H9 (cell line): ENCODE measurements around the gene CHML. TPM values are rescaled to one million over a fixed set of nuclear protein-coding genes. Genes with fewer than 3 reads are reported as not detected.

Source experiments
- DNase-seq: peaks from one replicate; pipeline ENCODE4 v3.0.0-alpha.2; 2017
- H2AFZ ChIP-seq: one replicate; pipeline ENCODE4 v1.6.1; 2013; ENCODE audit warnings: mild to moderate bottlenecking, low read length, control low read depth, moderate library complexity
- H2AK5ac ChIP-seq: 2 replicates; pipeline ENCODE4 v1.6.1; 2013; ENCODE audit warnings: low read length, control low read depth, mixed read lengths; ENCODE audit not compliant: insufficient read length
- H2BK120ac ChIP-seq: one replicate; pipeline ENCODE4 v1.6.1; 2013; ENCODE audit warnings: low read depth, mild to moderate bottlenecking, low read length, control low read depth, inconsistent platforms; ENCODE audit not compliant: poor library complexity, severe bottlenecking
- H2BK12ac ChIP-seq: 2 replicates; pipeline ENCODE4 v1.6.1; 2013; ENCODE audit warnings: low read length, control low read depth, mixed read lengths, low read depth; ENCODE audit not compliant: insufficient read length
- H2BK15ac ChIP-seq: 2 replicates; pipeline ENCODE4 v1.6.1; 2013; ENCODE audit warnings: low read depth, low read length, control low read depth
- H2BK20ac ChIP-seq: one replicate; pipeline ENCODE4 v1.6.1; 2013; ENCODE audit warnings: low read depth, mild to moderate bottlenecking, low read length, control low read depth, inconsistent platforms; ENCODE audit not compliant: poor library complexity, severe bottlenecking
- H2BK5ac ChIP-seq: 2 replicates; pipeline ENCODE4 v1.6.1; 2013; ENCODE audit warnings: low read length, control low read depth, mixed read lengths; ENCODE audit not compliant: insufficient read length
- H3K14ac ChIP-seq: 2 replicates; pipeline ENCODE4 v1.6.1; 2013; ENCODE audit warnings: low read length, control low read depth; ENCODE audit not compliant: insufficient read depth
- H3K18ac ChIP-seq: 2 replicates; pipeline ENCODE4 v1.6.1; 2013; ENCODE audit warnings: low read depth, mild to moderate bottlenecking, mixed read lengths, low read length, control low read depth; ENCODE audit not compliant: insufficient read length
- H3K23ac ChIP-seq: 2 replicates; pipeline ENCODE4 v1.6.1; 2013; ENCODE audit warnings: low read length, control low read depth, mixed read lengths, low read depth; ENCODE audit not compliant: insufficient read length
- H3K23me2 ChIP-seq: 2 replicates; pipeline ENCODE4 v1.6.1; 2013; ENCODE audit warnings: low read depth, mild to moderate bottlenecking, mixed read lengths, low read length, control low read depth; ENCODE audit not compliant: insufficient read length, poor library complexity, severe bottlenecking
- H3K27ac ChIP-seq: 2 replicates; pipeline ENCODE4 v1.5.1; 2013; ENCODE audit warnings: low read length, control low read depth, mixed read lengths, low read depth; ENCODE audit not compliant: insufficient read length
- H3K27me3 ChIP-seq: 2 replicates; pipeline ENCODE4 v1.6.1; 2013; ENCODE audit warnings: low read length, control low read depth, inconsistent platforms; ENCODE audit not compliant: insufficient read depth
- H3K4ac ChIP-seq: 2 replicates; pipeline ENCODE4 v1.6.1; 2013; ENCODE audit warnings: low read depth, mild to moderate bottlenecking, control low read depth, inconsistent platforms, low read length, moderate library complexity
- H3K4me1 ChIP-seq: 2 replicates; pipeline ENCODE4 v1.6.1; 2013; ENCODE audit warnings: low read length, control low read depth, inconsistent platforms; ENCODE audit not compliant: insufficient read depth
- H3K4me2 ChIP-seq: 2 replicates; pipeline ENCODE4 v1.6.1; 2013; ENCODE audit warnings: low read length, control low read depth, mixed read lengths; ENCODE audit not compliant: insufficient read length, insufficient read depth
- H3K56ac ChIP-seq: 2 replicates; pipeline ENCODE4 v1.6.1; 2013; ENCODE audit warnings: low read depth, mild to moderate bottlenecking, mixed read lengths, low read length, control low read depth; ENCODE audit not compliant: insufficient read length
- H3K79me1 ChIP-seq: 2 replicates; pipeline ENCODE4 v1.6.1; 2013; ENCODE audit warnings: low read depth, mild to moderate bottlenecking, moderate library complexity, low read length, control low read depth, inconsistent platforms; ENCODE audit not compliant: insufficient read depth, poor library complexity, severe bottlenecking
- H3K79me2 ChIP-seq: 2 replicates; pipeline ENCODE4 v1.6.1; 2013; ENCODE audit warnings: low read length, control low read depth, inconsistent platforms; ENCODE audit not compliant: insufficient read depth
- H3K9ac ChIP-seq: 2 replicates; pipeline ENCODE4 v1.6.1; 2013; ENCODE audit warnings: low read length, control low read depth, mixed read lengths; ENCODE audit not compliant: insufficient read length; ENCODE audit errors: extremely low read depth
- H3K9me3 ChIP-seq: one replicate; pipeline ENCODE4 v1.6.1; 2013; ENCODE audit warnings: low read depth, low read length, inconsistent platforms; ENCODE audit not compliant: control insufficient read depth
- H3T11ph ChIP-seq: one replicate; pipeline ENCODE4 v1.6.1; 2013; ENCODE audit warnings: mild to moderate bottlenecking, low read length, control low read depth, inconsistent platforms
- H4K20me1 ChIP-seq: one replicate; pipeline ENCODE4 v1.6.1; 2013; ENCODE audit not compliant: control insufficient read depth, insufficient read length, insufficient read depth
- H4K5ac ChIP-seq: 2 replicates; pipeline ENCODE4 v1.6.1; 2013; ENCODE audit warnings: low read depth, mild to moderate bottlenecking, mixed read lengths, low read length, control low read depth; ENCODE audit not compliant: insufficient read length
- H4K8ac ChIP-seq: replicated peaks from 2 replicates; pipeline ENCODE4 v1.6.1; 2013; ENCODE audit warnings: low read length, control low read depth, mixed read lengths, low read depth; ENCODE audit not compliant: insufficient read length
- H4K91ac ChIP-seq: 2 replicates; pipeline ENCODE4 v1.6.1; 2013; ENCODE audit warnings: low read depth, mild to moderate bottlenecking, moderate library complexity, mixed read lengths, low read length, control low read depth; ENCODE audit not compliant: insufficient read length
- H3K27ac Mint-ChIP-seq, 3 experiments: 2 replicates in 2 of 3; 3 replicates in 1 of 3; pipeline ENCODE4 v1.8.0; 2020 to 2021; ENCODE audit warnings: mixed read lengths in 3 of 3, mild to moderate bottlenecking in 1 of 3, moderate library complexity in 1 of 3
- H3K27me3 Mint-ChIP-seq: 2 replicates; pipeline ENCODE4 v1.8.0; 2021; ENCODE audit warnings: low read depth, mild to moderate bottlenecking, moderate library complexity, mixed read lengths
- H3K36me3 Mint-ChIP-seq, 3 experiments: 2 replicates in 2 of 3; 3 replicates in 1 of 3; pipeline ENCODE4 v1.8.0; 2020 to 2021; ENCODE audit warnings: low read depth in 3 of 3, mixed read lengths in 3 of 3; ENCODE audit not compliant: insufficient read depth in 1 of 3
- H3K4me1 Mint-ChIP-seq, 2 experiments: 2 replicates each; pipeline ENCODE4 v1.8.0; 2020; ENCODE audit warnings: mixed read lengths in 2 of 2
- H3K4me3 Mint-ChIP-seq, 2 experiments: 2 replicates in 1 of 2; 3 replicates in 1 of 2; pipeline ENCODE4 v1.8.0; 2020 to 2021; ENCODE audit warnings: mild to moderate bottlenecking in 2 of 2, mixed read lengths in 2 of 2, moderate library complexity in 1 of 2
- H3K9me3 Mint-ChIP-seq, 2 experiments: 2 replicates in 1 of 2; 3 replicates in 1 of 2; pipeline ENCODE4 v1.8.0; 2020; ENCODE audit warnings: mild to moderate bottlenecking in 2 of 2, mixed read lengths in 2 of 2, moderate library complexity in 1 of 2
- WGBS: extraction: QIAGEN DNeasy Blood & Tissue Kit; methylation state at CpG from one replicate; pipeline ENCODE4 v1.1.7; 2013; ENCODE audit warnings: missing lambda C conversion rate, low lambda C conversion rate, mixed read lengths; ENCODE audit not compliant: insufficient read length; ENCODE audit errors: extremely low coverage; 5-methylcytosine and 5-hydroxymethylcytosine counted together
- total RNA-seq: library from RNA; stranded (reverse); gene quantifications from 2 replicates; pipeline ENCODE4 v1.2.1, GENCODE V29; 2021
- TF ChIP-seq, protein P1 (sequence below): fragments of 200-600 bp; sonication (generic); conservative IDR thresholded peaks from 3 replicates; pipeline ENCODE4 v1.8.0; 2021; ENCODE audit warnings: antibody characterized with exemption, mild to moderate bottlenecking

Gene CHML
- total RNA-seq, 1 experiment from 2014 or later: 45.7 TPM

DNA sequence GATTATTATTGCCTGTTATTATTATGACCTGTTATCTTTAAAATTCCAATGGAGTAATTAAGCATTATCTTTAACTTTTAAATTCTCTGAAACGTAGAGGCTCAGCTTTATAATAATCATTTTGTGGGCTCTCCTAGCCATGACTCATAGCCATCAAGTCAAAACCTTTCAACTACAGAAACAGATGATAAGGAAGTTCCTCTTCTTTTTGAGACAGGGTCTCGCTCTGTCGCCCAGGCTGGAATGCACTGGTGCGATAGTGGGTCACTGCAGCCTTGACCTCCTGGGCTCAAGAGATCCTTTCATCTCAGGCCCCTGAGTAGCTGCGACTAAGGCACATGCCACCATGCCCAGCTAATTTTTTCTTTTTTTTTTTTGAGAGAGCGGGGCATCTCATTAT, 43.5 kb downstream of the CHML start:
- H3K79me1 ChIP-seq: no peaks in the 10 kb centered on the region
- no peaks in the 10 kb centered on the region for H3K79me2 ChIP-seq
- H2BK12ac ChIP-seq: no peak overlapping the region
- WGBS: no CpG with 5 or more reads among the region's 6 CpGs
- H4K20me1 ChIP-seq: no peaks in the 10 kb centered on the region
- no peak overlapping the region for H3K9ac ChIP-seq
- H4K8ac ChIP-seq: no peak overlapping the region
- no peak overlapping the region for H3K27ac ChIP-seq
- TF ChIP-seq, protein P1, sequence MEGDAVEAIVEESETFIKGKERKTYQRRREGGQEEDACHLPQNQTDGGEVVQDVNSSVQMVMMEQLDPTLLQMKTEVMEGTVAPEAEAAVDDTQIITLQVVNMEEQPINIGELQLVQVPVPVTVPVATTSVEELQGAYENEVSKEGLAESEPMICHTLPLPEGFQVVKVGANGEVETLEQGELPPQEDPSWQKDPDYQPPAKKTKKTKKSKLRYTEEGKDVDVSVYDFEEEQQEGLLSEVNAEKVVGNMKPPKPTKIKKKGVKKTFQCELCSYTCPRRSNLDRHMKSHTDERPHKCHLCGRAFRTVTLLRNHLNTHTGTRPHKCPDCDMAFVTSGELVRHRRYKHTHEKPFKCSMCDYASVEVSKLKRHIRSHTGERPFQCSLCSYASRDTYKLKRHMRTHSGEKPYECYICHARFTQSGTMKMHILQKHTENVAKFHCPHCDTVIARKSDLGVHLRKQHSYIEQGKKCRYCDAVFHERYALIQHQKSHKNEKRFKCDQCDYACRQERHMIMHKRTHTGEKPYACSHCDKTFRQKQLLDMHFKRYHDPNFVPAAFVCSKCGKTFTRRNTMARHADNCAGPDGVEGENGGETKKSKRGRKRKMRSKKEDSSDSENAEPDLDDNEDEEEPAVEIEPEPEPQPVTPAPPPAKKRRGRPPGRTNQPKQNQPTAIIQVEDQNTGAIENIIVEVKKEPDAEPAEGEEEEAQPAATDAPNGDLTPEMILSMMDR: no peak
- no peak overlapping the region for H2BK15ac ChIP-seq
- no peak overlapping the region for H2BK20ac ChIP-seq
- H3K27me3 ChIP-seq: no peaks in the 10 kb centered on the region
- H2BK120ac ChIP-seq: no peak overlapping the region
- H3T11ph ChIP-seq: no peak overlapping the region
- no peak overlapping the region for H2AK5ac ChIP-seq
- no peak overlapping the region for H3K4me2 ChIP-seq
- H3K4ac ChIP-seq: no peak overlapping the region
- H3K36me3 Mint-ChIP-seq: no peaks in the 10 kb centered on the region; a peak in 1 of 7 replicates
- H4K5ac ChIP-seq: no peak overlapping the region
- H3K9me3 Mint-ChIP-seq: no peaks in the 10 kb centered on the region
- peaks cover 0 to 5% of the 10 kb centered on the region in 2 experiments; a peak in 2 of 4 replicates for H3K4me1 Mint-ChIP-seq
- H3K27me3 Mint-ChIP-seq: no peaks in the 10 kb centered on the region
- no peak overlapping the region for H2BK5ac ChIP-seq
- no peak overlapping the region for H3K18ac ChIP-seq
- H3K4me3 Mint-ChIP-seq: no peak overlapping the region
- no peak overlapping the region for H4K91ac ChIP-seq
- H3K23me2 ChIP-seq: no peaks in the 10 kb centered on the region
- no peak overlapping the region for H3K14ac ChIP-seq
- H3K27ac Mint-ChIP-seq: no peak overlapping the region; a peak in 1 of 7 replicates
- H3K9me3 ChIP-seq: no peaks in the 10 kb centered on the region
- H2AFZ ChIP-seq: no peak overlapping the region
- H3K23ac ChIP-seq: no peak overlapping the region
- H3K56ac ChIP-seq: no peak overlapping the region
- no peak for DNase-seq
- H3K4me1 ChIP-seq: no peaks in the 10 kb centered on the region
